ENCODE results near the gene RGMA. TPM values are rescaled to one million over a fixed set of nuclear protein-coding genes. Genes with fewer than 3 reads are reported as not detected.

The RGMA gene
- total and polyA plus RNA-seq, 8 donors: 4.6 to 18.5 (median 13.9) TPM

DNA sequence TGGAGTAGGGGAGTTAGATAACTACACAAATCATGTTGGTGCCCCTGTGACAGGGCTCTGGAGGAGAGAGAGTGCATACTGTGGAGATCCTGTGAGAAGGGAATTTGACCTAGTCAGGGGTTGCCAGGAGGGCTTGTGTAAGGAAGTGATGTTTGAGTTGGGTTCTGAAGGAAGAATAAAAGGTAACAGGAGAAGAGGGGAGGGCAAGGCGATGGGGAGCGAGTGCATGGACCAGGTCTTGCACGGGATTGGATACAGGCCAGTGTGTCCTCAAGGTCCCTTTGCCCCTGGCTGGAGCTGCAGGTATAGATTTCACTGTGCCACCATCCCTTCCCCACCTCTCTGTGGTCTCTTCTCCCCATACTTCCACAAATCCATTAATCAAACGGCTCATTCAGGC, 83.9 kb downstream of the RGMA start:
- Histone ChIP-seq H3K36me3 (peaks cover 0 to 100% of the 10 kb centered on the region in 2 donors), H3K4me1 (no peaks in the 10 kb centered on the region), H3K4me3 (no peak overlapping the region), H3K27me3 (no peaks in the 10 kb centered on the region), H3K9me3 (no peaks in the 10 kb centered on the region), H3K27ac (no peak overlapping the region)
- DNase-seq: no peak
- no peak for ATAC-seq
- intact Hi-C loops (cut with DNase I): loop anchor here in 1 of 2 donors (10.0 kb wide), 1 partner anchor 60 kb away; no protein-coding TSS in a partner anchor
- TF ChIP-seq, protein P1, sequence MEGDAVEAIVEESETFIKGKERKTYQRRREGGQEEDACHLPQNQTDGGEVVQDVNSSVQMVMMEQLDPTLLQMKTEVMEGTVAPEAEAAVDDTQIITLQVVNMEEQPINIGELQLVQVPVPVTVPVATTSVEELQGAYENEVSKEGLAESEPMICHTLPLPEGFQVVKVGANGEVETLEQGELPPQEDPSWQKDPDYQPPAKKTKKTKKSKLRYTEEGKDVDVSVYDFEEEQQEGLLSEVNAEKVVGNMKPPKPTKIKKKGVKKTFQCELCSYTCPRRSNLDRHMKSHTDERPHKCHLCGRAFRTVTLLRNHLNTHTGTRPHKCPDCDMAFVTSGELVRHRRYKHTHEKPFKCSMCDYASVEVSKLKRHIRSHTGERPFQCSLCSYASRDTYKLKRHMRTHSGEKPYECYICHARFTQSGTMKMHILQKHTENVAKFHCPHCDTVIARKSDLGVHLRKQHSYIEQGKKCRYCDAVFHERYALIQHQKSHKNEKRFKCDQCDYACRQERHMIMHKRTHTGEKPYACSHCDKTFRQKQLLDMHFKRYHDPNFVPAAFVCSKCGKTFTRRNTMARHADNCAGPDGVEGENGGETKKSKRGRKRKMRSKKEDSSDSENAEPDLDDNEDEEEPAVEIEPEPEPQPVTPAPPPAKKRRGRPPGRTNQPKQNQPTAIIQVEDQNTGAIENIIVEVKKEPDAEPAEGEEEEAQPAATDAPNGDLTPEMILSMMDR (IDR thresholded peaks at IDR 0.05): no peak

DNA sequence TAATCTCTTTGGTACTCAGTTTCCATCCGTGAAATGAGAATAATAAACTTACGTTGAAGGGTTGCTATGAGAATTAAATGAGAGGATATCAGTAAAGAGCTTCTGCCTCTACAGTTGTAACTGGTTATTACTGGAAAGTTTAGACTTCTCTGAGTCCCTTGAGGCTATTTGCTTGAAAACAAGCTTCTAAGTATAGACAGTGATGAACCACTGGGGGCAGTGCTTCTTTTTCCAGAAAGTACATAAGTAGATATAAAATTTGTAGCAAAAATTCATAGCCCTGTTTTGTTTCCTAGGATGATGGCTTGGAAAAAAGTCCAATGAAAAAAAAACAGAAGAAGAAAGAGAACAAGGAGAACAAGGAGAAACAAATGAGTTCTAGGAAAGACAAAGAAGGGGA, 87.1 kb downstream of the RGMA start:
- TF ChIP-seq, protein P1 (IDR thresholded peaks at IDR 0.05): no peak
- intact Hi-C loops (cut with DNase I): loop anchor here in 1 of 2 donors (10.0 kb wide), 1 partner anchor 57 kb away; no protein-coding TSS in a partner anchor
- no peak overlapping the region for H3K27ac ChIP-seq
- H3K27me3 ChIP-seq: no peaks in the 10 kb centered on the region
- DNase-seq (no peak), ATAC-seq (no peak)
- peaks cover 0 to 100% of the 10 kb centered on the region in 2 donors for H3K36me3 ChIP-seq
- H3K9me3 ChIP-seq: no peaks in the 10 kb centered on the region
- H3K4me3 ChIP-seq: no peak overlapping the region
- no peaks in the 10 kb centered on the region for H3K4me1 ChIP-seq

DNA sequence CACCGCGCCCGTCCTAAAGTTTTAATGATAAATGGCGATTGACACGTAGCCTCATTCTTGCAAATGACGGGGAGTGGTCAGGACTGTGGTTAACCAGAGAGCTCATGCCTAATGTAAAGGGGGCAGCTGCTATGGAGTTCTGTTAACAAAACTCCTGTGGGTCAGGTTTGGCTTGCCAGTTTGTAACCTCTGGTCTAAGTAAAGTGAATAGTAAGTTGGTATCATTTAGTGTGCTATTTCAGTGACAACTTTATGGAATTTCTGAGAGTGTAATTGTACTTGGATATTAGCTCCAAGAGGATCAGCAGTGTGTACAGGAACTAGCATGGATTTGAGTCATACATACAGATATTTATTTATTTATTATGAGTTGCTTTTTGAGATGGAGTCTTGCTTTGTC, 87.9 kb downstream of the RGMA start:
- Histone ChIP-seq H3K36me3 (peaks cover 0 to 100% of the 10 kb centered on the region in 2 donors), H3K9me3 (no peaks in the 10 kb centered on the region), H3K27me3 (no peaks in the 10 kb centered on the region), H3K4me1 (no peaks in the 10 kb centered on the region), H3K27ac (no peak overlapping the region), H3K4me3 (no peak overlapping the region)
- ATAC-seq: no peak
- intact Hi-C loops (cut with DNase I): loop anchor here in 1 of 2 donors (10.0 kb wide), 1 partner anchor 56 kb away; no protein-coding TSS in a partner anchor
- no peak for DNase-seq
- TF ChIP-seq, protein P1 (IDR thresholded peaks at IDR 0.05): no peak

DNA sequence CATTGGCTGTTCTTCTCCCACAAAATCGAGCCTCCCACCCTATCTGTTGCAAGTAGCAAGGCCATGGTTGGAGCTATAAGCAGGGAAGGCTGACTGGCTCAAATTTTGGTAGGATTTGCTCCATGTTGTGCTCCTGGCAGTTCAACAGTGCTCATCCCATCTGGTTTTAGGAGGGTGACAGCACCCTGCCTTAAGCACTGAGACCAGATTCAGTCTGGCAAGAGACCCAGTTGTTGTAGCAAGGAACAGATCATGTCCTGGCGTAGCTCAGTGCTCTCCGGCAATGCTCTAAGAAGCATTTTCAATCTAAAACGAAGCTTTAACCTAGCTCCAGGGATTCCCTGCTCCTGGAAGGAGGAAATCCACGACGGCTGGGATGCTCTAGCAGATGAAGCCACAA, 91.2 kb downstream of the RGMA start:
- TF ChIP-seq, protein P1 (IDR thresholded peaks at IDR 0.05): no peak
- ATAC-seq (no peak), DNase-seq (no peak)
- no peak overlapping the region for H3K4me3 ChIP-seq
- peaks cover 0 to 100% of the 10 kb centered on the region in 2 donors for H3K36me3 ChIP-seq
- intact Hi-C loops (cut with DNase I): no loop called here
- H3K27me3 ChIP-seq: no peaks in the 10 kb centered on the region
- no peaks in the 10 kb centered on the region for H3K4me1 ChIP-seq
- H3K27ac ChIP-seq: no peak overlapping the region
- H3K9me3 ChIP-seq: no peaks in the 10 kb centered on the region

DNA sequence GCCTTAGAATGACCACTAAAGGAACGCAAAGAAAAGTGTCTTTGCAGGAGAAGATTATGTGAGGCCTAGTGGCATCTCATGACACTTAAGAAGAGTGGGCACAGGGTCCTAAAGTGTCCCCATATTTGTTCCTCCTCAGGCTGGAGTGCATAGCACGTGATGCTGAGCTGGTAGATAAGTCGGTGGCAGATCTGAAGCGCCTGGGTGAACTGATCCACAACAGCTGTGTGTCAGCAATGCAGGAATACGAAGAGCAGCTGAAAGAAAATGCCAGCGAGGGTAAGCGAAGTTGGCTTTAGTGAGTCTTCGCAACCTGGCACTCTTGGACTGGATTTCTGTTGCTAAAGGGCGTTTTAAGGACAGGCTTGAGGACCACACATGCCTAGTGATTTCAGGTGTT, 96.3 kb downstream of the RGMA start:
- peaks cover 0 to 100% of the 10 kb centered on the region in 2 donors for H3K36me3 ChIP-seq
- intact Hi-C loops (cut with DNase I): no loop called here
- H3K4me3 ChIP-seq: no peak overlapping the region
- peak overlapping the region in 1 of 2 donors; percentile 25 for H3K27ac ChIP-seq
- no peak for DNase-seq
- H3K4me1 ChIP-seq: no peaks in the 10 kb centered on the region
- H3K9me3 ChIP-seq: no peaks in the 10 kb centered on the region
- ATAC-seq: no peak
- TF ChIP-seq, protein P1 (IDR thresholded peaks at IDR 0.05): no peak
- H3K27me3 ChIP-seq: no peaks in the 10 kb centered on the region
